ENCODE measurements around the gene CDX1. TPM values are rescaled to one million over a fixed set of nuclear protein-coding genes. Genes with fewer than 3 reads are reported as not detected.

The CDX1 gene
- total RNA-seq, 1 donor from 2014 or later: not detected

- DNase-seq (ENCODE audit: low read depth in 2 of 2): no peak
Observed at GRCh38 chr5:150131461-150131860, 35.1 kb upstream of the CDX1 start.

GRCh38 chr5:150131978-150132694 lies 34.4 kb upstream of the CDX1 start:
- no peak for DNase-seq (ENCODE audit: low read depth in 2 of 2)

GRCh38 chr5:150132740-150133139 lies 33.8 kb upstream of the CDX1 start:
- no peak for DNase-seq (ENCODE audit: low read depth in 2 of 2)

GRCh38 chr5:150133581-150134197 lies 32.9 kb upstream of the CDX1 start:
- no peak for DNase-seq (ENCODE audit: low read depth in 2 of 2)

- DNase-seq (ENCODE audit: low read depth in 2 of 2): peak in 1 of 2 donors; percentile 40
Observed at GRCh38 chr5:150134198-150134588, 32.4 kb upstream of the CDX1 start.

GRCh38 chr5:150135557-150136304 lies 30.8 kb upstream of the CDX1 start:
- peak in 1 of 2 donors; percentile 47 for DNase-seq (ENCODE audit: low read depth in 2 of 2)

- no peak for DNase-seq (ENCODE audit: low read depth in 2 of 2)
Observed at GRCh38 chr5:150136305-150137167, 30.0 kb upstream of the CDX1 start.

GRCh38 chr5:150137168-150137957 lies 29.2 kb upstream of the CDX1 start:
- peak; percentile 24 to 81 for DNase-seq (ENCODE audit: low read depth in 2 of 2)

GRCh38 chr5:150137997-150138396 lies 28.6 kb upstream of the CDX1 start:
- DNase-seq (ENCODE audit: low read depth in 2 of 2): peak in 1 of 2 donors; percentile 38

GRCh38 chr5:150138551-150139265 lies 27.9 kb upstream of the CDX1 start:
- DNase-seq (ENCODE audit: low read depth in 2 of 2): peak; percentile 58 to 76

- no peak for DNase-seq (ENCODE audit: low read depth in 2 of 2)
Observed at GRCh38 chr5:150139334-150139733, 27.2 kb upstream of the CDX1 start.

- DNase-seq (ENCODE audit: low read depth in 2 of 2): no peak
Observed at GRCh38 chr5:150140830-150141229, 25.7 kb upstream of the CDX1 start.

- no peak for DNase-seq (ENCODE audit: low read depth in 2 of 2)
Observed at GRCh38 chr5:150141544-150142184, 24.9 kb upstream of the CDX1 start.

- no peak for DNase-seq (ENCODE audit: low read depth in 2 of 2)
Observed at GRCh38 chr5:150142185-150142958, 24.2 kb upstream of the CDX1 start.

GRCh38 chr5:150142959-150143349 lies 23.6 kb upstream of the CDX1 start:
- DNase-seq (ENCODE audit: low read depth in 2 of 2): peak; percentile 81 to 84

- peak; percentile 28 to 64 for DNase-seq (ENCODE audit: low read depth in 2 of 2)
Observed at GRCh38 chr5:150143350-150144245, 23.0 kb upstream of the CDX1 start.

- DNase-seq (ENCODE audit: low read depth in 2 of 2): peak in 1 of 2 donors; percentile 15
Observed at GRCh38 chr5:150144246-150144801, 22.3 kb upstream of the CDX1 start.

Measured in lung microvascular endothelial cell (primary cell).